Measurements from ENCODE around the gene CLIC3.
"Not testable (repeated sequence)": the region's sequence is repeated elsewhere in the genome, so short reads cannot be mapped to it uniquely, and the experiment has no call there.

The CLIC3 gene

DNA sequence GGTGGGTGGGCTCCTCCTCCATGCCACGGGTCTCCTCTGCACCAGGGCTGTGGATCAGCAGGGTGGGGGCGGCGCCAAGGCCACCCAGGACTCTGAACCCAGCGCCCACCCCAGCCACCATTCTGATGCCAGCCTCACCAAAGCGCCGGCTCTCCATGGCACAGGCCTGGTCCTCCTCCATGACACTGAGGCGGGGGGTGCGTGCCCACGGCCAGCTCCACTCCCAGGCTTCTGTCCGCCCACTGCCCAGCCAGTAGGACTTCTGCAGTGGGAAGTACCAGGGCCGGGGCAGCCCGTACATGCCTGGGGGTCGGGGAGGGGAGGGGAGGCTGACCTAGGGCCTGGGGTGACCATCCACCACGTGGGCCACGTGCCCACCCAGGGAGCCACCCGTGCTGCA, 20.1 kb upstream of the CLIC3 start:
- FAIRE-seq, result no peak

- FAIRE-seq, result no peak
Measured at GRCh38 chr9:137015976-137016375, 19.6 kb upstream of the CLIC3 start.

- FAIRE-seq, result no peak
Measured at GRCh38 chr9:137015540-137015930, 19.2 kb upstream of the CLIC3 start.

GRCh38 chr9:137014776-137015539, 18.6 kb upstream of the CLIC3 start:
- no peak for FAIRE-seq

DNA sequence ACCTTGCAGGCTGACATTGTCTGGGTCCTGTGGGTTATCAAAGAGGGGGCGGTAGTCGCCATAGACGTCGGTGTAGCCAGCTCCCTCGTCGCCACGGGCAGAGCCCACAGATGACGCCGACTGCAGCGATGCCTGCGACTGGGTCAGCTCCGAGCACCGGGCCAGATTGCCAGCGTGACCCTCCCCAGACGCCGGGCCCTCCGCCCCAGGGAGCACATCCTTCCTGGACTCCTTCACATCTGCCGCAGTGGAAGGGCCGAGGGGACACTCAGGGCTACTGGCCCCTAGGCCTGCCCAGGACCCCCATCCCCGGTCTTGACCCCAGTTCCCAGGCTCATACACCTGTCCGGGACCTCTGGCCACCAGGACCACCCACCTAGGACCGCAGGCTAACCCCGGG, 17.8 kb upstream of the CLIC3 start:
- FAIRE-seq, result no peak

- FAIRE-seq, result no peak
Measured at GRCh38 chr9:137013571-137013940, 17.2 kb upstream of the CLIC3 start.

- FAIRE-seq, result no peak
Measured at GRCh38 chr9:137012694-137013570, 16.6 kb upstream of the CLIC3 start.

DNA sequence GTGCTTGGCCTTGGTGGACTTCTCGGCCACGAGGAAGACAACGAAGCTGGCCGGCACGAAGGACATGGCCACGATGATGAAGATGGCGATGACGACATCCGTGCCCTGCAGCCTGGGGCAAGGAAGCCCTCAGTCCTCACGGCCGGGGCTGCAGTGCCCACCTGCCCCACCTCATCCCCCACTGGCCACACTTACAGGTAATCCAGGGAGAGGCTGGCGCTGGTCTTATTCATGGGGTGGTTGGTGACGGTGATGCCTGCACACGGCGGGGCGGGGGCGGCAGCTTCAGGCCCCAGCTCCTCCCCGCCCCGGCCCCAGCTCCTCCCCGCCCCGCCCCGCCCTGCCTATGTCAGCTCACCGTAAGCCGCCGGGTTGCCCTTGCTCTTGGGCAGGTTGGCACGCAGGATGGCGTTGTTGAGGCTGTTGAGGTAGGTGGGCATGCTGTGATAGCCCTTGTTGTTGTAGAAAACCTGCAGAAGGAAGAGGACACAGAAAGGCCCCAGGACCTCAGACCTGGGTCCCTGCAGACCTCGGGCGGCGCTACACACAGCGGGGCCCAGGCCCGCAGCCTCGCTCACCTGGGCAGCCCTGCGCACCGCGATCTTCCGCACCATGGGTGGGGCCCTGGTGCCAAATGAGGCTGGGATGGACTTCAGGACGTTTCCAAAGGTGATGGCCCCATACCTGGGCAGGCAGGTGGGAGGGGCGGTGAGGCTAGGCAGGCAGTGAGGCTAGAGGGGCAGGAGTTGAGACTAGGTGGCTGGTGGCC, 15.7 kb upstream of the CLIC3 start:
- no peak for FAIRE-seq

DNA sequence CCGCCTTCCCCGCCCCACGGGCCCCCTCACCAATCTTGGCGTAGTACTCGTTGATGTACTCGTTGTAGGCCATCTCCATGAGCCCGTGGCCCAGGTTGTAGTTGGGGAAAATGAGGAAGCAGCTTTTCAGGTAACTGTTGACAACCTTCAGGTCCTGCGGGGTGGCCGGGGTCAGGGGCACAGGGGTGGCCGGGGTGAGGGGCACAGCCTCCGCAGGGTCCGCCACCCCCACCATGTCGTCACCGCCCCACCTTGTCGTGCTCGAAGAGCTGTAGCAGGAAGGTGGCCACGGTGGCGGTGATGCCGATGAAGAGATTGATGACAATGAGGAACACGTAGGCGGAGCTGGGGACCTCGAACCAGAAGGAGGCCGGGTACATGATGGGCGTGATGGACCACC, 14.8 kb upstream of the CLIC3 start:
- FAIRE-seq, result no peak

DNA sequence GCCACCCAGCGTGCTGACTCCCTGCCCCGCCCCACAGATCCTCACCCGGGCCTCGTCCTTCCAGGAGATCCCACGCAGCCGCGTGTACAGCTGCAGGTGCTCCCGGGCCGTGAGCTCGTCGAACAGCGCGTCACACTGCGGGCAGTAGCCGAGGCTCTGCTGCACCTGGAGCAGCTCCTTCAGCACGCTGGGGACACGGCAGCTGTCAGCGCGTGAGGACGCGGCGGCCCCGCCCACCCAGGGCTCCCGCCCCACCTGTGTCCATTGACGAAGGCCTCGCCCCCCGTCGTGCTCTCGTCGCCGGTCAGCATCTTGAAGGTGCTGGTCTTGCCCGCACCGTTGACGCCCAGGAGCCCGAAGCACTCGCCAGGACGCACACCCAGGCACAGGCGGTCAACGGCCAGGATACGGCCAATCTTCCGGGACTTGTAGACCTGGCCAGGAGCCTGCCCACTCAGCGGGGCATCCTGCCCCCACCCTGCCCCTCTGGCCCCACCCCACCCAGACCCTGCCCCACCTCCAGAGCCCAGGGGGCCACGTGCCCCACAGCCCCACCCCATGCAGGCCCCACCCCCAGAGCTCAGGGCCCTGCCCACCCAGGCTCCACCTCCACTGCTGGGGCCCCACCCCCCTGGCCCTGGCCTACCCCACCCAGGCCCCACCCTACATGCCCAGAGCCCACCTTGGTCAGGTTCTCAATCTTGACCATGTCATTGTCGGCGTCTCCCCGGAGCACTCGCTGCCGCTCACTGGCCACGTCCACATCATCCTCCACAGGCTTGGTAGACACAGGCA, 13.8 kb upstream of the CLIC3 start:
- FAIRE-seq, result no peak

DNA sequence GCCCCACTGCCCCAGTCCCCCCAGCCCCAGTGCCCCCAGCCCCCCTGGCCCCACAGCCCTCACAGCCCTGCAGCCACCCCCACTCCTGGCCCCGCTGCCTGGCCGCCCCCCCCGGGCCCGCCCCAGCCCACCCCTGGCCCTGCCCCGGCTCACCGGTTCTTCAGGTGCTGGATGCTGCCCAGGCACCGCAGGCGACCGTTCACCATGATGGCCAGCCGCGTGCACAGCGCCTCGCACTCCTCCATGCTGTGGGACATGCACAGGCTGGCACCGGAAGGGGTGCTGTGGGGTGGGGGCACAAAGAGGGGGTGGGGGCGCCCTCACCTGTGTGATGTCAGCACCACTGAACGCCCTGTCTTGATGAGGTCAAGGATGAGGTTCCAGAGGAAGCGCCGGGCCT, 12.8 kb upstream of the CLIC3 start:
- FAIRE-seq, result no peak

GRCh38 chr9:137008312-137008711, 11.9 kb upstream of the CLIC3 start:
- FAIRE-seq, result no peak

DNA sequence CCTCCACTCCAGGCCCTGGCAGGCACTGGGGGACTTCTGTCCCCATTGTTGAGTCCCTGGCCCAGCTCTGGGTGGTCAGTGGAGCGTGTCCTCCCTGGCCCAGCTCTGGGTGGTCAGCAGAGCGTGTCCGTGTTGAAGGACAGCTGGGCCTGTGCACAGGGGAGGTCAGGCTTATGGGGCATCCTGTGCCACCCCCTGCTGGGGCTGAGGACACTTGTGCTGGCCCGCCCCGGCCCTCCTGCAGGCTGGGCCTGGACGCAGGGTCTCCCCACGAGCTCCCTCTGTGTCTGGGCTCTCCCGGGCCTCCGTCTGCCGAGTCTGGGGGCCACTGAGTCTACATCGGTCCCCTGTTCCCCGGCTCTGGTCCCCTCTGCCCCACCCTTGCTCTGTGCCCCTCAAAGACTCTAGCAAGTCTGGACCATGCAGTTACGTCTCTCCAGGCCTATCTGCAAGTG, 11.5 kb upstream of the CLIC3 start:
- no peak for FAIRE-seq

DNA sequence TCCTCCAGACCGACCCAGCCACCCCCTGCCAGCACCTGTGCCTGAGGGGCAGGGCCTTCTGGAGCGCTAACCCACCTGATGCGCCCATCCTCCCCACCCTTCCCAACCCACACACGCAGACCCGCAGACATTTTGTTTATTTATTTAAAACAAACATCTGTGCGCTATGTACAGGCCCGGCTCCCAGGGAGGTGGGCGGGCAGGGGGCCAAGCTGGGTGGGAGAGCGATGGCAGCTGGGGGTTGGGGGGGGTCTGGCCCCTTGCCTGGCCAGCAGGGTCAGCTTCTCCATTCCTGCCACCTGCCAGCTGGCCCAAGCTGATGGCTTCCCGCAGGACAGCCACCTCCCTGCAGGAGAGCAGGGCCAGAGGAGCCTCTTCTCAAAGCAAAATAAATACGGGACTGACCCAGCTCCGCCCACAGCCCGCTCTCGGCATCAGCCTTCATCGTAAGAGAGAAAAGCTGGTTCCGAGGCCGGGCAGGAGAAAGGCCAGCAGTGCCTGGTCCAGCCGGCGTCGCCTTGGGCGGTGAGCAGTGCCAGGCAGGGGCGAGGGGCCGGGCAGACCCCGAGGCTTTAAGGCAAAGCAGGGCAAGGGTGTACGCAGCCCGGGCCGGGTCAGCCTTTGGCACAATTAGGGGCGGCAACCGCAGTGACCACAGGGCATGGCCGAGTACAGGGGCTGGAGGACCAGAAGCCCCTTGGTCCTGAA, 10.9 kb upstream of the CLIC3 start:
- no peak for FAIRE-seq

DNA sequence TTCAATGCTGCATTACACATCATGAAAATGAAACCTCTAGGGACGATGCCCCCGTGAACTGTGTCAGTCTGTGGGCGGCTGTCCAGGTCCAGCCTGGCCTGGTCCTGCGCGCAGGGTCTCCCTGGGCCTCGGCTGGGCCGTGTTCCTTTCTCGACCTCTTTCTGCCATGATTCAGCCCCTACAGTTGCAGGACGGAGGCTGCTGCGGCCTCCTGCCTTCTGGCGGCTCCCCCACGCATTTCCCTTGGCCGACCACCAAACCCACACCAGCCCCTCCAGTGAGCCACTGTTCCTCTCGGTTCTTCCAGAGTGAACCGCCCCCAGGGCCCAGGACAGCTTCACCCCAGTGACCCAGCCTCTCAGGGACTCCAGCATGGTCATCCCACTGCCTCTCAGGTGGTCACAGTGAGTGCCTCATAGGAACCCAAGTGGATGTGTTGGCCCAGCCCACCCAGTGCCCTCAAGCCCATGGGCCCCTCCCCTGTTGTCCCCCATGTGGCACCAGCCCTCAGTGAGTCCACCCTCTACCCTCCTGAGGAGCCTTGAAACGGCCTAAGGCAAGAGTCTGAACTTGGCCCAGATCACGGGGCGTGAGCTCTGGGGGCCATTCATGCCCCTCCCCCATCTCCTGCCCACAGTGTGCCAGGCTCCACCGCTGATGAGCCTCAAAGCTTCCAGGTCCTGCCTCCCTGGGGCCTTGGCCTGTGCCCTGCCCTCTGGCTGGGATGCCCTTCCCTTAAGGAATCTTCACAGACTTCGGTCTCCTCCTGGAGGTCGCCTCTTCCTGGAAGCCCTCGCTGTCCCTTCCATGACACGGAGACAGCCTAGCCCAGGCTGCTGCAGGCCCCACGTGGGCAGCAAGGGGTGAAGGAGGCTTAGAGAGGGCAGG, 10.0 kb upstream of the CLIC3 start:
- no peak for FAIRE-seq

GRCh38 chr9:137004285-137004684, 7.9 kb upstream of the CLIC3 start:
- not testable (repeated sequence) for FAIRE-seq

DNA sequence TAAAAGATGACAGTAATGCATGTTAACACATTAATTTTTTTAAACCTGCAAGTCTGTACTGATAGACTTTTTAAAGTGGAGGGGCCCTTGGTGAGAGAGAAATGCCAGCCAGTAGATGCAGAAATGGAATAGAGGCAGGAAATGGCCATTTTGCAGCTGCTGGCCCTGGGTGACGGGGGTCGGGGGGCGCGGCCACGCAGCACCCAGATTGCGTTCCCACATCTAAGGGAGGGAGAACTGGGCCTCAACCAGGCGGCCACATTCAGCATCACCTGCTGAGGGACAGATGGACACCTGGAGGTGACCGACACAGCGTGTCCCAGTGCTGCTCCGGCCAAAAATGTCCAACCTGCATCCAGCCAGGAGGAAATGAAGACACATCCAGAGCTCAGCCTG, 6.3 kb upstream of the CLIC3 start:
- no peak for FAIRE-seq

DNA sequence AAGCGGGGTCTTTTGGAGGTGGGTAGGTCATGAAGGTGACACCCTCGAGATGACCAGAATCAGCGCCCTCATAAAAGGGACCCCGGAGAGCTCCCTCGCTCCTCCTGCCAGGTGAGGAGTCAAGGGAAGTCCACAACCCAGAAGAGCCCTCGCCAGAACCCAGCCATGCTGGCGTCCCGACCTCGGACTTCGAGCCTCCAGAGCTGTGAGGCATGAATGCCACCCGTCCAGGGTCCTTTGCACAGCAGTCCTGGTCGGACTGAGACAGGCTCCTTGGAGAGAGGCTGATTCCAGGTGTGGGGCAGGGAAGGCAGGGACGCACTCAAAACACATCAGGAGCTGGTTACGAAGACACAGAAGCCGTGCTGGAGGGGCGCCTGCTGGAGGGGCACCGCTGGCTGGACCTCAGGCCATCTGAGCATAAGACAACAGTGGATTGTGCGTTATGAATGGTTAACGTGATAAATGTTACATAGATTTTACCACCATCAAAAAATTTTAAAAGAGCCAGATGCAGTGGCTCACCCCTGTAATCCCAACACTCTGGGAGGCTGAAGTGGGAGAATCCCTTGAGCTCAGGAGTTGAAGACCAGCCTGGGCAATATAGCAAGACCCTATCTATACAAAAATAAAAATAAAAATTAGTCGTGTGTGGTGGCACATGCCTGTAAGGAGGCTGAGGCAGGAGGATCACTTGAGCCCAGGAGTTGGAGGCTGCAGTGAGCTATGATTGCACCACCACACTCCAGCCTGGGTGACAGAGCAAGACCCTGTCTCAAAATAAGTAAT, 5.7 kb upstream of the CLIC3 start:
- no peak for FAIRE-seq

- no peak for FAIRE-seq
Measured at GRCh38 chr9:137000177-137000930, 4.0 kb upstream of the CLIC3 start.

Measured in endometrium (tissue), 2 donors.